HepG2 (cell line): ENCODE measurements around the gene FOXR1. TPM values are rescaled to one million over a fixed set of nuclear protein-coding genes. Genes with fewer than 3 reads are reported as not detected.

Experiments
- ADNP ChIP-seq: sonication (generic); formaldehyde crosslinking; IDR thresholded peaks from 2 replicates; pipeline ENCODE4 v1.4.0; 2020; ENCODE audit warnings: missing genetic modification reagents
- ARNT ChIP-seq: fragments of 450-650 bp; IDR thresholded peaks from 2 replicates; pipeline ENCODE4 v1.6.1; 2017
- BCL6 ChIP-seq: IDR thresholded peaks from 2 replicates; pipeline ENCODE4 v1.6.1; 2016; ENCODE audit warnings: missing genetic modification reagents, missing compliant biosample characterization
- CENPT ChIP-seq: sonication (generic); formaldehyde crosslinking; IDR thresholded peaks from 2 replicates; pipeline ENCODE4 v1.8.0; 2022; ENCODE audit warnings: low read depth, mild to moderate bottlenecking, moderate library complexity, missing genetic modification reagents
- EZH2 ChIP-seq: conservative IDR thresholded peaks from 2 replicates; pipeline ENCODE4 v1.6.1; 2012; ENCODE audit warnings: mild to moderate bottlenecking, low read depth, low read length, moderate library complexity
- FOXA3 ChIP-seq: IDR thresholded peaks from 2 replicates; pipeline ENCODE4 v1.6.1; 2016; ENCODE audit warnings: missing genetic modification reagents, missing compliant biosample characterization
- HMG20A ChIP-seq: IDR thresholded peaks from 2 replicates; pipeline ENCODE4 v1.6.1; 2016; ENCODE audit warnings: borderline replicate concordance
- JDP2 ChIP-seq: sonication (generic); formaldehyde crosslinking; IDR thresholded peaks from 2 replicates; pipeline ENCODE4 v1.8.1; 2022; ENCODE audit warnings: missing genetic modification reagents, borderline replicate concordance
- KLF15 ChIP-seq: sonication (generic); formaldehyde crosslinking; IDR thresholded peaks from 2 replicates; pipeline ENCODE4 v1.8.1; 2023; ENCODE audit warnings: borderline replicate concordance, mild to moderate bottlenecking, inconsistent platforms, missing genetic modification reagents, mixed read lengths
- MIXL1 ChIP-seq: IDR thresholded peaks from 2 replicates; pipeline ENCODE4 v1.6.1; 2016
- MXD4 ChIP-seq: IDR thresholded peaks from 2 replicates; pipeline ENCODE4 v1.6.1; 2016; ENCODE audit warnings: mild to moderate bottlenecking, missing biosample characterization, missing genetic modification reagents
- RAD51 ChIP-seq: fragments of 450-650 bp; IDR thresholded peaks from 2 replicates; pipeline ENCODE4 v1.6.1; 2016; ENCODE audit warnings: borderline replicate concordance
- RNF219 ChIP-seq: sonication (generic); formaldehyde crosslinking; IDR thresholded peaks from 2 replicates; pipeline ENCODE4 v1.5.0; 2020; ENCODE audit warnings: mild to moderate bottlenecking, missing genetic modification reagents
- TEAD2 ChIP-seq: sonication (generic); formaldehyde crosslinking; IDR thresholded peaks from 2 replicates; pipeline ENCODE4 v1.9.0; 2021; ENCODE audit warnings: missing genetic modification reagents
- TFAP4 ChIP-seq: sonication (generic); IDR thresholded peaks from 2 replicates; pipeline ENCODE4 v1.6.1; 2016; ENCODE audit warnings: low read depth, borderline replicate concordance
- TFE3 ChIP-seq: IDR thresholded peaks from 2 replicates; pipeline ENCODE4 v1.6.1; 2016
- ZBTB14 ChIP-seq: sonication (generic); formaldehyde crosslinking; IDR thresholded peaks from 2 replicates; pipeline ENCODE4 v1.4.0; 2020; ENCODE audit warnings: missing genetic modification reagents
- ZBTB34 ChIP-seq: sonication (generic); formaldehyde crosslinking; IDR thresholded peaks from 2 replicates; pipeline ENCODE4 v1.8.0; 2022; ENCODE audit warnings: mild to moderate bottlenecking, missing genetic modification reagents
- ZEB1 ChIP-seq: IDR thresholded peaks from 2 replicates; pipeline ENCODE4 v1.6.1; 2012; ENCODE audit warnings: mild to moderate bottlenecking, low read depth, inconsistent platforms; ENCODE audit not compliant: insufficient replicate concordance
- ZFP1 ChIP-seq: IDR thresholded peaks from 2 replicates; pipeline ENCODE4 v1.6.1; 2016
- ZFP82 ChIP-seq: sonication (generic); formaldehyde crosslinking; IDR thresholded peaks from 2 replicates; pipeline ENCODE4 v1.5.1; 2020; ENCODE audit warnings: mild to moderate bottlenecking, missing genetic modification reagents, borderline replicate concordance
- ZNF17 ChIP-seq: sonication (generic); formaldehyde crosslinking; IDR thresholded peaks from 2 replicates; pipeline ENCODE4 v1.5.0; 2020; ENCODE audit warnings: mild to moderate bottlenecking, missing genetic modification reagents
- ZNF207 ChIP-seq: fragments of 450-650 bp; IDR thresholded peaks from 2 replicates; pipeline ENCODE4 v1.6.1; 2016; ENCODE audit warnings: antibody characterized with exemption, borderline replicate concordance
- ZNF577 ChIP-seq: sonication (generic); formaldehyde crosslinking; IDR thresholded peaks from 2 replicates; pipeline ENCODE4 v1.4.0; 2020; ENCODE audit warnings: mild to moderate bottlenecking, low read depth, missing genetic modification reagents, borderline replicate concordance
- ZNF615 ChIP-seq: sonication (generic); formaldehyde crosslinking; IDR thresholded peaks from 2 replicates; pipeline ENCODE4 v1.5.0; 2020; ENCODE audit warnings: mild to moderate bottlenecking, missing genetic modification reagents, borderline replicate concordance
- polyA plus RNA-seq, 8 experiments: library from polyadenylated mRNA; depleted of rRNA in 3 of 8; stranded (reverse) in 7 of 8; unstranded in 1 of 8; fragments of >200 nt; fragmentation: Illumina TruSeq in 4 of 8; extraction: Trizol in 4 of 8; gene quantifications; 2 replicates each; pipeline versions ENCODE4 v1.2.1 to v1.2.3, GENCODE V29; 2011 to 2016; ENCODE audit warnings: low read depth in 4 of 8, missing spikeins in 1 of 8, mixed read lengths in 1 of 8; ENCODE audit not compliant: insufficient read depth in 1 of 8
- total RNA-seq, 5 experiments: library from RNA; depleted of rRNA; stranded (reverse); fragments of >200 nt; fragmentation: Illumina TruSeq; extraction: Trizol; gene quantifications; 2 replicates each; pipeline ENCODE4 v1.2.3, GENCODE V29; 2016; ENCODE audit warnings: low read depth in 1 of 5

Gene FOXR1
- total and polyA plus RNA-seq, 2 of the 13 experiments (the other 11 are each of a cell fraction or from before 2014, with no cell fraction given): not detected

GRCh38 chr11:118997627-118998387 is 26.2 kb downstream of the FOXR1 start, which contains the start of gene CENATAC (continued):
- TF ChIP-seq ZNF17 (CRISPR knock-in tag): no peak
- no peak for TF ChIP-seq ZFP1
- peak; percentile 17; the same call in 1 of the 2 replicates for TF ChIP-seq FOXA3 (CRISPR knock-in tag)
- TF ChIP-seq EZH2: no peak
- TF ChIP-seq ZNF577 (CRISPR knock-in tag): no peak
- no peak; the same call in 1 of the 2 replicates for TF ChIP-seq ZBTB34
- TF ChIP-seq BCL6: 0 out of 2 replicates have a peak, but pooled peaks have one; percentile 10
- TF ChIP-seq ZNF615: no peak
- TF ChIP-seq RNF219 (CRISPR knock-in tag): no peak
- TF ChIP-seq CENPT (CRISPR knock-in tag): no peak
- no peak for TF ChIP-seq HMG20A
- no peak; the same call in 1 of the 2 replicates for TF ChIP-seq MXD4 (CRISPR knock-in tag)
- no peak for TF ChIP-seq ZNF207
- no peak for TF ChIP-seq ZBTB14
- peak; percentile 47; the same call in 1 of the 2 replicates for TF ChIP-seq TFAP4
- TF ChIP-seq ADNP (CRISPR knock-in tag): no peak
- TF ChIP-seq MIXL1 (CRISPR knock-in tag): no peak; the same call in 1 of the 2 replicates
- TF ChIP-seq RAD51: no peak
- TF ChIP-seq KLF15: no peak
- no peak for TF ChIP-seq ARNT
- TF ChIP-seq TEAD2: no peak
- no peak for TF ChIP-seq ZFP82
- TF ChIP-seq JDP2 (CRISPR knock-in tag): no peak
- TF ChIP-seq ZEB1: no peak
- 0 out of 2 replicates have a peak, but pooled peaks have one; percentile 16 for TF ChIP-seq TFE3 (CRISPR knock-in tag)
